ENCODE measurements around the gene TBX10.

Gene TBX10

GRCh38 chr11:67648140-67648795, 8.7 kb upstream of the TBX10 start:
- WGBS, 2 donors (ENCODE audit: extremely low coverage in 2 of 2, insufficient read length in 2 of 2, insufficient replicate concordance in 1 of 2): no CpG with 5 or more reads among the region's 12 CpGs
- peaks cover 6% of the 10 kb centered on the region for H3K79me1 ChIP-seq (ENCODE audit: low read depth, low read length)
- H3K9me3 ChIP-seq (replicated peaks in 1 of 2; ENCODE audit: control insufficient read depth in 2 of 2, insufficient read depth in 1 of 2, low read depth in 1 of 2, low read length in 2 of 2): peaks cover 0 to 5% of the 10 kb centered on the region in 2 donors
- H4K8ac ChIP-seq (ENCODE audit: low read depth, low read length): no peak overlapping the region
- no peak overlapping the region for H3K27ac ChIP-seq (replicated peaks; ENCODE audit: low read length)
- DNase-seq (ENCODE audit: low spot score): no peak
- H3K36me3 ChIP-seq (replicated peaks in 1 of 2; ENCODE audit: control insufficient read depth in 2 of 2, insufficient read depth in 2 of 2, low read length in 2 of 2): peaks cover 0 to 3% of the 10 kb centered on the region in 2 donors
- H3K27me3 ChIP-seq (ENCODE audit: control insufficient read depth in 3 of 3, insufficient read depth in 3 of 3, low read depth in 1 of 3, low read length in 3 of 3): peaks cover 0 to 5% (median 3%) of the 10 kb centered on the region in 3 experiments
- H3K9ac ChIP-seq (ENCODE audit: low read depth, low read length, poor library complexity): peak overlapping the region; percentile 15
- peaks cover 0 to 11% of the 10 kb centered on the region in 2 donors for H3K4me1 ChIP-seq (ENCODE audit: control insufficient read depth in 2 of 2, insufficient read depth in 1 of 2, low read depth in 1 of 2, low read length in 2 of 2)
- peak overlapping the region; percentile 92 for H2BK120ac ChIP-seq (ENCODE audit: low read depth, low read length)
- peak overlapping the region; percentile 85 for H3K18ac ChIP-seq (ENCODE audit: low read length)
- H2BK15ac ChIP-seq (ENCODE audit: low read length): peak overlapping the region; percentile 78
- H3K4ac ChIP-seq (ENCODE audit: low read length): no peak overlapping the region
- no peak overlapping the region for H3K4me2 ChIP-seq (ENCODE audit: insufficient read depth, low read length, poor library complexity, severe bottlenecking)
- no peak overlapping the region for H2AFZ ChIP-seq (ENCODE audit: low read length)
- peak overlapping the region; percentile 86 for H2BK12ac ChIP-seq (ENCODE audit: low read length)
- peak overlapping the region; percentile 53 for H2BK5ac ChIP-seq (ENCODE audit: low read length)
- no peak overlapping the region for H3K4me3 ChIP-seq (ENCODE audit: low read length in 2 of 2)
- H3K14ac ChIP-seq (ENCODE audit: low read length): no peak overlapping the region
- peak overlapping the region; percentile 97 for H2AK5ac ChIP-seq (ENCODE audit: low read depth, low read length)
- H4K91ac ChIP-seq (ENCODE audit: low read depth, low read length, poor library complexity): no peak overlapping the region
- H3K23ac ChIP-seq (ENCODE audit: low read depth, low read length, poor library complexity): no peak overlapping the region

GRCh38 chr11:67647471-67647870, 7.9 kb upstream of the TBX10 start:
- no CpG with 5 or more reads among the region's 15 CpGs for WGBS, 2 donors (ENCODE audit: extremely low coverage in 2 of 2, insufficient read length in 2 of 2, insufficient replicate concordance in 1 of 2)
- DNase-seq (ENCODE audit: low spot score): no peak
- H3K14ac ChIP-seq (ENCODE audit: low read length): no peak overlapping the region

GRCh38 chr11:67646535-67647336, 7.2 kb upstream of the TBX10 start:
- Histone ChIP-seq H3K23ac (ENCODE audit: low read depth, low read length, poor library complexity) (peak overlapping the region; percentile 89), H3K14ac (ENCODE audit: low read length) (peak overlapping the region; percentile 82), H3K18ac (ENCODE audit: low read length) (peak overlapping the region; percentile 80), H2AFZ (ENCODE audit: low read length) (no peak overlapping the region), H3K4me2 (ENCODE audit: insufficient read depth, low read length, poor library complexity, severe bottlenecking) (no peak overlapping the region), H2BK120ac (ENCODE audit: low read depth, low read length) (no peak overlapping the region), H2BK5ac (ENCODE audit: low read length) (no peak overlapping the region), H3K4me1 (ENCODE audit: control insufficient read depth in 2 of 2, insufficient read depth in 1 of 2, low read depth in 1 of 2, low read length in 2 of 2) (peaks cover 0 to 11% of the 10 kb centered on the region in 2 donors), H3K4ac (ENCODE audit: low read length) (no peak overlapping the region), H3K9me3 (replicated peaks in 1 of 2; ENCODE audit: control insufficient read depth in 2 of 2, insufficient read depth in 1 of 2, low read depth in 1 of 2, low read length in 2 of 2) (peaks cover 0 to 5% of the 10 kb centered on the region in 2 donors), H4K91ac (ENCODE audit: low read depth, low read length, poor library complexity) (no peak overlapping the region), H3K27me3 (ENCODE audit: control insufficient read depth in 3 of 3, insufficient read depth in 3 of 3, low read depth in 1 of 3, low read length in 3 of 3) (peaks cover 0 to 5% (median 3%) of the 10 kb centered on the region in 3 experiments), H3K4me3 (ENCODE audit: low read length in 2 of 2) (no peak overlapping the region), H3K79me1 (ENCODE audit: low read depth, low read length) (peaks cover 6% of the 10 kb centered on the region), H3K27ac (replicated peaks; ENCODE audit: low read length) (no peak overlapping the region), H2BK12ac (ENCODE audit: low read length) (peak overlapping the region; percentile 73), H4K8ac (ENCODE audit: low read depth, low read length) (no peak overlapping the region), H3K9ac (ENCODE audit: low read depth, low read length, poor library complexity) (no peak overlapping the region), H2AK5ac (ENCODE audit: low read depth, low read length) (peak overlapping the region; percentile 91), H3K36me3 (replicated peaks in 1 of 2; ENCODE audit: control insufficient read depth in 2 of 2, insufficient read depth in 2 of 2, low read length in 2 of 2) (peaks cover 0 to 3% of the 10 kb centered on the region in 2 donors), H2BK15ac (ENCODE audit: low read length) (peak overlapping the region; percentile 96)
- no peak for DNase-seq (ENCODE audit: low spot score)
- WGBS, 2 donors (ENCODE audit: extremely low coverage in 2 of 2, insufficient read length in 2 of 2, insufficient replicate concordance in 1 of 2): no CpG with 5 or more reads among the region's 24 CpGs

More at GRCh38 chr11:67647471-67647870, 7.9 kb upstream of the TBX10 start:
- H3K4me1 ChIP-seq (ENCODE audit: control insufficient read depth in 2 of 2, insufficient read depth in 1 of 2, low read depth in 1 of 2, low read length in 2 of 2): peaks cover 0 to 11% of the 10 kb centered on the region in 2 donors
- H3K9me3 ChIP-seq (replicated peaks in 1 of 2; ENCODE audit: control insufficient read depth in 2 of 2, insufficient read depth in 1 of 2, low read depth in 1 of 2, low read length in 2 of 2): peaks cover 0 to 5% of the 10 kb centered on the region in 2 donors
- no peak overlapping the region for H2BK5ac ChIP-seq (ENCODE audit: low read length)
- H3K9ac ChIP-seq (ENCODE audit: low read depth, low read length, poor library complexity): no peak overlapping the region
- H3K4me2 ChIP-seq (ENCODE audit: insufficient read depth, low read length, poor library complexity, severe bottlenecking): no peak overlapping the region
- peaks cover 0 to 5% (median 3%) of the 10 kb centered on the region in 3 experiments for H3K27me3 ChIP-seq (ENCODE audit: control insufficient read depth in 3 of 3, insufficient read depth in 3 of 3, low read depth in 1 of 3, low read length in 3 of 3)
- no peak overlapping the region for H3K4me3 ChIP-seq (ENCODE audit: low read length in 2 of 2)
- H2BK120ac ChIP-seq (ENCODE audit: low read depth, low read length): no peak overlapping the region
- peaks cover 6% of the 10 kb centered on the region for H3K79me1 ChIP-seq (ENCODE audit: low read depth, low read length)
- H4K8ac ChIP-seq (ENCODE audit: low read depth, low read length): no peak overlapping the region
- H2BK12ac ChIP-seq (ENCODE audit: low read length): no peak overlapping the region
- peak overlapping the region; percentile 3 for H2BK15ac ChIP-seq (ENCODE audit: low read length)
- peak overlapping the region; percentile 73 for H2AK5ac ChIP-seq (ENCODE audit: low read depth, low read length)
- H3K36me3 ChIP-seq (replicated peaks in 1 of 2; ENCODE audit: control insufficient read depth in 2 of 2, insufficient read depth in 2 of 2, low read length in 2 of 2): peaks cover 0 to 3% of the 10 kb centered on the region in 2 donors
- H4K91ac ChIP-seq (ENCODE audit: low read depth, low read length, poor library complexity): no peak overlapping the region
- peak overlapping the region; percentile 34 for H3K23ac ChIP-seq (ENCODE audit: low read depth, low read length, poor library complexity)
- no peak overlapping the region for H3K4ac ChIP-seq (ENCODE audit: low read length)
- no peak overlapping the region for H2AFZ ChIP-seq (ENCODE audit: low read length)
- H3K18ac ChIP-seq (ENCODE audit: low read length): peak overlapping the region; percentile 45
- H3K27ac ChIP-seq (replicated peaks; ENCODE audit: low read length): no peak overlapping the region

All from neuronal stem cell (in vitro differentiated cells).